ENCODE results near the gene AKT1.

AKT1 gene

DNA sequence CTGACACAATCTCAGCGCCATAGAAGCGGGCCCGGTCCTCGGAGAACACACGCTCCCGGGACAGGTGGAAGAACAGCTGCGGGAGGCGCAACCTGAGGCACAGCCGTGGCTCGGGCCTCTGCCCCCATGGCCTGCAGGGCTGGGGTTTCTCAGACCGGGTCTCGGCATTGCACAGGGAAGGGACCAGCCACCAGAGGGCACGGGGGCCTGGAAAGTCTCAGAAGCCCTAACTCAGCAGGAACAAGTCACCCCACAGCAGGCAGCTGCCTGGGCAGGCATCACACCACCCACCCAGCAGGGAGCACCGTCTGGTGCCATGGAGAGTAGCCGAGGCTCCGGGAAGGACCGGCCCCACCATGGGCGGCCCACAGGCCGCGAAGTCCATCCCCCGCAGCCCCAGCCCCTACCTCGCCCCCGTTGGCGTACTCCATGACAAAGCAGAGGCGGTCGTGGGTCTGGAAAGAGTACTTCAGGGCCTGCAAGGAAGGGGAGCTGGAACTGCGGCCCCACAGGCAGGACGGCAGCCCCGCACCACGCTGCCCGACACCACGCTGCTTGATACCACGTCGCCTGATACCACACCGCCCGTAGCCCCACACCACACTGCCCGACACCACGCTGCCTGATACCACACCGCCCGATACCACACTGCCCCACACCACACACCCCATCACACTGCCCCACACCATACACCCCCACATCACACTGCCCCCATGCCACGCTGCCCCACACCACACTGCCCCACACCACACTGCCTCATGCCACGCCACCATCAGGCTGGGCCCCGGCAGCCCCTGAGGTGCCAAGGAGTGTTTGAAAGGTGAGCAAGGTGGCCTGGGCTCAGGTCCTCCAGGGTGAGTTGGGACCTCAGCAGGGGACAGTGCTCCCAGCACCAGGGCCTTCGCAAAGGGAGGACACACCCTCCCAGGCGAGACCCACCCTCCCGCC lies 21.8 kb downstream of the AKT1 start:
- Histone ChIP-seq H3K9me3 (replicated peaks; ENCODE audit: insufficient read depth, low read length) (no peaks in the 10 kb centered on the region), H3K9ac (ENCODE audit: low read length) (no peak overlapping the region), H3K9me2 (replicated peaks; ENCODE audit: insufficient read depth, low read length) (no peaks in the 10 kb centered on the region), H3F3A (ENCODE audit: insufficient read depth, low read length) (no peaks in the 10 kb centered on the region), H3K4me3 (ENCODE audit: low read length) (no peak overlapping the region), H3K4me2 (ENCODE audit: low read depth, low read length) (no peak overlapping the region), H4K20me1 (ENCODE audit: insufficient read depth, low read length) (no peaks in the 10 kb centered on the region), H2AFZ (ENCODE audit: low read length) (no peak overlapping the region), H3K27me3 (replicated peaks; ENCODE audit: insufficient read depth, low read length) (no peaks in the 10 kb centered on the region), H3K79me2 (ENCODE audit: low read length) (no peaks in the 10 kb centered on the region), H3K27ac (ENCODE audit: low read length) (no peak overlapping the region), H3K4me1 (ENCODE audit: low read length) (no peaks in the 10 kb centered on the region), H3K36me3 (replicated peaks; ENCODE audit: insufficient read depth, low read length) (no peaks in the 10 kb centered on the region)
- TF ChIP-seq, protein P1, sequence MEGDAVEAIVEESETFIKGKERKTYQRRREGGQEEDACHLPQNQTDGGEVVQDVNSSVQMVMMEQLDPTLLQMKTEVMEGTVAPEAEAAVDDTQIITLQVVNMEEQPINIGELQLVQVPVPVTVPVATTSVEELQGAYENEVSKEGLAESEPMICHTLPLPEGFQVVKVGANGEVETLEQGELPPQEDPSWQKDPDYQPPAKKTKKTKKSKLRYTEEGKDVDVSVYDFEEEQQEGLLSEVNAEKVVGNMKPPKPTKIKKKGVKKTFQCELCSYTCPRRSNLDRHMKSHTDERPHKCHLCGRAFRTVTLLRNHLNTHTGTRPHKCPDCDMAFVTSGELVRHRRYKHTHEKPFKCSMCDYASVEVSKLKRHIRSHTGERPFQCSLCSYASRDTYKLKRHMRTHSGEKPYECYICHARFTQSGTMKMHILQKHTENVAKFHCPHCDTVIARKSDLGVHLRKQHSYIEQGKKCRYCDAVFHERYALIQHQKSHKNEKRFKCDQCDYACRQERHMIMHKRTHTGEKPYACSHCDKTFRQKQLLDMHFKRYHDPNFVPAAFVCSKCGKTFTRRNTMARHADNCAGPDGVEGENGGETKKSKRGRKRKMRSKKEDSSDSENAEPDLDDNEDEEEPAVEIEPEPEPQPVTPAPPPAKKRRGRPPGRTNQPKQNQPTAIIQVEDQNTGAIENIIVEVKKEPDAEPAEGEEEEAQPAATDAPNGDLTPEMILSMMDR (IDR thresholded peaks at IDR 0.05; ENCODE audit: low read length), result no peak
- no peak for TF ChIP-seq EZH2phosphoT487 (IDR thresholded peaks at IDR 0.05; ENCODE audit: low read length)
- TF ChIP-seq EZH2 (optimal IDR thresholded peaks at IDR 0.05; ENCODE audit: low read depth, low read length), result no peak
- no peak for DNase-seq

- no peak overlapping the region for H3K4me2 ChIP-seq (ENCODE audit: low read depth, low read length)
- no peak overlapping the region for H3K4me3 ChIP-seq (ENCODE audit: low read length)
- no peaks in the 10 kb centered on the region for H3K9me3 ChIP-seq (replicated peaks; ENCODE audit: insufficient read depth, low read length)
- no peaks in the 10 kb centered on the region for H3K79me2 ChIP-seq (ENCODE audit: low read length)
- TF ChIP-seq, protein P1 (IDR thresholded peaks at IDR 0.05; ENCODE audit: low read length), result no peak
- TF ChIP-seq EZH2 (optimal IDR thresholded peaks at IDR 0.05; ENCODE audit: low read depth, low read length), result no peak
- TF ChIP-seq EZH2phosphoT487 (IDR thresholded peaks at IDR 0.05; ENCODE audit: low read length), result no peak
- no peaks in the 10 kb centered on the region for H3K9me2 ChIP-seq (replicated peaks; ENCODE audit: insufficient read depth, low read length)
- no peaks in the 10 kb centered on the region for H3K4me1 ChIP-seq (ENCODE audit: low read length)
- no peaks in the 10 kb centered on the region for H3F3A ChIP-seq (ENCODE audit: insufficient read depth, low read length)
- no peaks in the 10 kb centered on the region for H3K27me3 ChIP-seq (replicated peaks; ENCODE audit: insufficient read depth, low read length)
- no peaks in the 10 kb centered on the region for H3K36me3 ChIP-seq (replicated peaks; ENCODE audit: insufficient read depth, low read length)
- DNase-seq, result no peak
- H4K20me1 ChIP-seq (ENCODE audit: insufficient read depth, low read length), result no peaks in the 10 kb centered on the region
- no peak overlapping the region for H3K9ac ChIP-seq (ENCODE audit: low read length)
- H2AFZ ChIP-seq (ENCODE audit: low read length), result no peak overlapping the region
- no peak overlapping the region for H3K27ac ChIP-seq (ENCODE audit: low read length)
Measured at GRCh38 chr14:104772707-104773504, 22.6 kb downstream of the AKT1 start.

DNA sequence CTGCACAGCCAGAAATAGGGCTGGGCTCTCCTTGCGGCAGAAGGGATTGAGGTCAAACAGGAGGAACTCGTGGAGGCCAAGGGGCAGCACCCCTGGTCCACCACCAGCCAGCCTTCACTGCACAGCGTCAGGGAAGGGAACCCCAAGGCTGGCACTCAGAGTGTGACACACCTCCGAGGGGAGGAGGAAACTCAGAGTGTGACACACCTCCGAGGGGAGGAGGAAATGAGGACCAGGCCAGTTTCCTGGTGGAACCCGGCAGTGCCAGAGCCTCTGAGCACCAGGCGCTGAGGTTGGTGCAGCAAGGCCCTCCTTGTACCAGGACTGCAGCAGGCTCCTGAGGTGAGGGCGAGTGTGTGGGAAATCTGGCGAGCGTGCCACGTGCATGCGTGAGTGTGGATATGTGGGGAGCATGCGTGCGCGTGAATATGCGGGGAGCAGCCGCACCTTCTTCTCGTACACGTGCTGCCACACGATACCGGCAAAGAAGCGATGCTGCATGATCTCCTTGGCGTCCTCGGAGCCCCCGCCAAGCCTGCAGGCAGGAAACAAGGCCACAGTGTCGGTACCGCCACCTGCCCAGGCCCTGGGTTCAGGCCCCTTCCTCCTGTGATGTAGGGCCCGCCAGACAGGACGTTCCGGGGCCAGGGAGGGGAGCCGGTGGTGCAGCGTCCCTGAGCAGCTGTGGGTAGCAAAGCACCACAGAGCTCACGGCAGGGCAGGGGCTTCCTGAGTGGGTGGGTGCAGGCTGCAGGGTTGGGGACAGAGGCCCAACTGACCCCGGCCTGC lies 23.4 kb downstream of the AKT1 start:
- no peaks in the 10 kb centered on the region for H3K79me2 ChIP-seq (ENCODE audit: low read length)
- no peaks in the 10 kb centered on the region for H3K4me1 ChIP-seq (ENCODE audit: low read length)
- no peak overlapping the region for H3K27ac ChIP-seq (ENCODE audit: low read length)
- no peaks in the 10 kb centered on the region for H3K36me3 ChIP-seq (replicated peaks; ENCODE audit: insufficient read depth, low read length)
- no peaks in the 10 kb centered on the region for H3K27me3 ChIP-seq (replicated peaks; ENCODE audit: insufficient read depth, low read length)
- no peak overlapping the region for H3K4me2 ChIP-seq (ENCODE audit: low read depth, low read length)
- no peak for DNase-seq
- H2AFZ ChIP-seq (ENCODE audit: low read length), result no peak overlapping the region
- H3F3A ChIP-seq (ENCODE audit: insufficient read depth, low read length), result no peaks in the 10 kb centered on the region
- H3K9me3 ChIP-seq (replicated peaks; ENCODE audit: insufficient read depth, low read length), result no peaks in the 10 kb centered on the region
- H3K9ac ChIP-seq (ENCODE audit: low read length), result no peak overlapping the region
- no peaks in the 10 kb centered on the region for H3K9me2 ChIP-seq (replicated peaks; ENCODE audit: insufficient read depth, low read length)
- TF ChIP-seq, protein P1 (IDR thresholded peaks at IDR 0.05; ENCODE audit: low read length), result no peak
- TF ChIP-seq EZH2phosphoT487 (IDR thresholded peaks at IDR 0.05; ENCODE audit: low read length), result no peak
- no peak for TF ChIP-seq EZH2 (optimal IDR thresholded peaks at IDR 0.05; ENCODE audit: low read depth, low read length)
- H3K4me3 ChIP-seq (ENCODE audit: low read length), result no peak overlapping the region
- no peaks in the 10 kb centered on the region for H4K20me1 ChIP-seq (ENCODE audit: insufficient read depth, low read length)
